Cardiac fibroblast (primary cell): ENCODE results near the gene TPCN2.

ENCODE experiments used
- DNase-seq, 2 donors: peaks; one replicate each; pipeline versions ENCODE4 v3.0.0 to v3.0.0-alpha.2; 2010; ENCODE audit warnings: low read depth in 2 of 2
- H3K4me3 ChIP-seq, 2 donors: replicated peaks in 1 of 2; 1 replicate in 1 of 2; 2 replicates in 1 of 2; pipeline ENCODE4 v1.5.1; 2011; ENCODE audit warnings: low read depth in 2 of 2, low read length in 2 of 2, mild to moderate bottlenecking in 2 of 2, moderate library complexity in 1 of 2
- TF ChIP-seq, protein P1 (sequence below): IDR thresholded peaks from one replicate; pipeline ENCODE4 v1.5.1; 2011; ENCODE audit warnings: low read depth, mild to moderate bottlenecking, low read length, inconsistent platforms

Gene TPCN2

DNA sequence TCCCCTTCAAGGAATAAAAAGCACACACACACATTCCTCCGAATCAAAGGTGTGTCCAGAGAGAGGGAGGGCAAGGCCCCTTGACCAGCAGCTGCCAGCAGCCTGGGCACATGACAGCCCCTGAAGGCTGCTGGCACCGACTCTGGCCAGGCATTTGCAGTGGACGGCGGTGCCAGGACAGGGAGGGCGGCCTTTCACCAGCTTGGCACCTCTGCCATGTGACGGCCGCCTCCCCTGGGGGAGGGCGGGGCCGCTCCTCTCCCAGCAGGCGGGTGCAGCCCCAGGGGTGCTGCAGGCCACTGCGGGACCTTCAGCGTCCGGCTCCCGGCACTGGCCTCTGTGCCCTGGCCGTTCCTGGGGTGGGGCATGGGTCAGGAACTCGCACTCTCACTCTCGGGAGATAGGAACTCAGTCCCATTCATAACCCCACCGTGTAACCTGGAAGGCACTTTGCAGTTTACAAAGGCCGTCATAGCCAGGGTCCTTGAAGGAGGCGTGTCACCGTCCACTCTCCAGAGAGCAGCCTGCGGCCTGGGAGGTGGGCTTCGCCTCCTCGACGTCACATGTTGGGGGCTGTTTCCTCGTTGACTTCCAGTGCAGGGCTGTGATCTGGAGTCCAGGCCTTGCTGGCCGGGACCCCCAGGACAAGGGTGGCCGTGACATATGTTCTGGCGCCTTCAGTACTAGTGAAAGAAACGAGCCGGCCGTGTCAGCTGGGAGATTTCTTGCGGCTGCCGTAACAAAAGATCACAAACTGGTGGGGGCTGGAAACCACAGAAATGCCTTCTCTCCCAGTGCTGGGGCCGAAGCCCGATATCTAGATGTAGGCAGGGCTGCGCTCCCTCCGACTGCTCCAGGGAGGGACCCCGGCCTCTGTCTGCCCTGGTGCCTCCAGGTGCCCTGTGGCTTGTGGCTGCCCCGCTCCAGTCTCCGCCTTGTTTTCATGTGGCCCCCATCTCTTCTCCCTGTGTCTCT, 67.1 kb downstream of the TPCN2 start:
- no peak overlapping the region for H3K4me3 ChIP-seq
- TF ChIP-seq, protein P1, sequence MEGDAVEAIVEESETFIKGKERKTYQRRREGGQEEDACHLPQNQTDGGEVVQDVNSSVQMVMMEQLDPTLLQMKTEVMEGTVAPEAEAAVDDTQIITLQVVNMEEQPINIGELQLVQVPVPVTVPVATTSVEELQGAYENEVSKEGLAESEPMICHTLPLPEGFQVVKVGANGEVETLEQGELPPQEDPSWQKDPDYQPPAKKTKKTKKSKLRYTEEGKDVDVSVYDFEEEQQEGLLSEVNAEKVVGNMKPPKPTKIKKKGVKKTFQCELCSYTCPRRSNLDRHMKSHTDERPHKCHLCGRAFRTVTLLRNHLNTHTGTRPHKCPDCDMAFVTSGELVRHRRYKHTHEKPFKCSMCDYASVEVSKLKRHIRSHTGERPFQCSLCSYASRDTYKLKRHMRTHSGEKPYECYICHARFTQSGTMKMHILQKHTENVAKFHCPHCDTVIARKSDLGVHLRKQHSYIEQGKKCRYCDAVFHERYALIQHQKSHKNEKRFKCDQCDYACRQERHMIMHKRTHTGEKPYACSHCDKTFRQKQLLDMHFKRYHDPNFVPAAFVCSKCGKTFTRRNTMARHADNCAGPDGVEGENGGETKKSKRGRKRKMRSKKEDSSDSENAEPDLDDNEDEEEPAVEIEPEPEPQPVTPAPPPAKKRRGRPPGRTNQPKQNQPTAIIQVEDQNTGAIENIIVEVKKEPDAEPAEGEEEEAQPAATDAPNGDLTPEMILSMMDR, result no peak
- no peak for DNase-seq

DNA sequence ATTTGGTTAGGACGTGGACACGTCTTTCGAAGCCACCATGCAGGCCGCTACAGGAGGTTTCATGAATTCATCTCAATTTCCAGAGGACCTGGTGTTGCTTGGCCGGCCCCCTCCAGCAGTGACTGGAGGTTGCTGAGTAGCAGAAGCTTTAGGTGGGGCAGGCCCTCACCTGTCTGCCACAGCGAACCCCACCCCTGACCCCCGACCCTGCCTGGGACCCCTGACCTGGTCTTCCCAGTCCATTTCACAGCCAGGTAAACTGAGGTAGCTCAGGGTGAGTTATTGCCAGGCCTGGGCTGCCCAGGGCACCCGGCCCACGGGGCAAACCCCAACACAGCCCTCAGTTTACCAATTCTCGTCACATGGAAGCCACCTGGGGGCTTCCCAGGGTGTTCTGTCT, 67.9 kb downstream of the TPCN2 start:
- no peak for DNase-seq
- H3K4me3 ChIP-seq, result no peak overlapping the region
- TF ChIP-seq, protein P1, result no peak

DNA sequence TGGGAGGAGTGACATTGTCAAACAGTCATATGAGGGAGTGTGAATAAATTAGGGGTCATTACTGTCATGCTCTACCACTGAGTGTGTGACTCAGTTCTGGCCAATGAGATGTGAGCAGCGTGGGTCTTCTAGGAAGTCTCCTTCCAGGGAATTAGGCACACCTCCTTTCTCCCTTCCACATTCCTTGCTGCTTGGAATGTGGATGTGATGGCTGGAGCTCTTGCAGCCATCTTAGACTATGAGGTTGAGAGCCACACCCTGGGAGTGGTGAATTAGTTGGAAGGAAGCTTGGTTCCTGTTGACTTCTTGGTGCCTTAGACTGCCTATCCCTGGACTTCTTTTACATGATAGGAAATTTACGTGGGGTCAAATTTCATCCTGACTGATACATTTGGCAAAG, 70.5 kb downstream of the TPCN2 start:
- H3K4me3 ChIP-seq, result no peak overlapping the region
- no peak for DNase-seq
- TF ChIP-seq, protein P1, result no peak

DNA sequence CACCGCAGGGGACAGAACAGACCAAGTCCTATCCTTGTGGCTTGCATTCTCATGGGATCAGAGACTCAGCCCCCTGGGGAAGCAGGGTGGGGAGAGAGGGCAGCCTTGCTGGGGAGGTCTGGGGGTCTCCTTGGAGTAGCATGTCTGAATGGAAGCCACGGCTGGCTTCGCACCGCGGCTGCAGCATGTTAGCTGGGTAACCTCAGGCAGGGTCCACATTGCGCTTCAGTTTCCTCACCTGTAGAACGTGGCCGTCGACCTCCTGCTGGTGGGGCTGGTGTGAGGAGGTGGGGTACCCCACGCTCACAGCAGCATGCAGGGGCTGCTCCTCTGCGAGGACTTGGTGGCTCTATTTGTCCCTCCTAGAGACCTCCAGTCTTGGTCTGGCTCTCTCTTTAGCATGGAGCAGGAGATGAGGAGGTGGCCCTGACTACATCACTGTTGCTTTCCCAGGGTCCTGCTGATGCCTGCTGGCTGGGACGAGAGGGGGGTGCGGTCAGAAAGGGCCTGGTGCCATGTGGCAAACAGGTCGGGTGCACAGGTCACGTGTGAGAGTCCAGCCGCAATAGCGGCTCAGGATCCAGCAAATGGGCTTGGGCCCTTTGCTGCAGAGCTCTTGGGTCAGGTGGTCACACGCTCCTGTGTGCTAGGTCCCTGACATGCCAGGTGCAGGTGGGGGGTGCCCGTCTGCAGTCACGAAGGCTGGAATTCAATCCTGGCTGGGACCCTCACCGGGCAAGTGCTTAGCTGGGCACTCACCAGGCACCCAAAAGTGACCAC, 71.6 kb downstream of the TPCN2 start:
- TF ChIP-seq, protein P1, result no peak
- DNase-seq, result no peak
- H3K4me3 ChIP-seq, result no peak overlapping the region

DNA sequence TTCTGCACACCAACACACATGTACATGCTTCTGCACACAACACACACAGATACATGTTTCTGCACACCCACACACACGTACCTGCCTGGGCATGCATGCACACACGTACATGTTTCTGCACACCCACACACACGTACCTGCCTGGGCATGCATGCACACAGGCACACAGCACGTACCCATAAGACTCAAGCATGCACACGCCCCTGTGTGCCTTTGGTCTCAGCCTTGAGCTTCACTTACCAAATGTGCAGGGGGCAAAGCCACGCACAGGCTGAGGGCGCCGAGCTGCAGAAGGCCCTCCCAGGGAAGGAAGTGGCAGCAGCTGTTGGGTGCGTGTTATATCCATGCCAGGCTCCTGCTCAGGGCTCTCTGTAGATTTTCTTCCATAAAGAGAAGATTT, 72.3 kb downstream of the TPCN2 start:
- no peak overlapping the region for H3K4me3 ChIP-seq
- DNase-seq, result no peak
- TF ChIP-seq, protein P1, result no peak

DNA sequence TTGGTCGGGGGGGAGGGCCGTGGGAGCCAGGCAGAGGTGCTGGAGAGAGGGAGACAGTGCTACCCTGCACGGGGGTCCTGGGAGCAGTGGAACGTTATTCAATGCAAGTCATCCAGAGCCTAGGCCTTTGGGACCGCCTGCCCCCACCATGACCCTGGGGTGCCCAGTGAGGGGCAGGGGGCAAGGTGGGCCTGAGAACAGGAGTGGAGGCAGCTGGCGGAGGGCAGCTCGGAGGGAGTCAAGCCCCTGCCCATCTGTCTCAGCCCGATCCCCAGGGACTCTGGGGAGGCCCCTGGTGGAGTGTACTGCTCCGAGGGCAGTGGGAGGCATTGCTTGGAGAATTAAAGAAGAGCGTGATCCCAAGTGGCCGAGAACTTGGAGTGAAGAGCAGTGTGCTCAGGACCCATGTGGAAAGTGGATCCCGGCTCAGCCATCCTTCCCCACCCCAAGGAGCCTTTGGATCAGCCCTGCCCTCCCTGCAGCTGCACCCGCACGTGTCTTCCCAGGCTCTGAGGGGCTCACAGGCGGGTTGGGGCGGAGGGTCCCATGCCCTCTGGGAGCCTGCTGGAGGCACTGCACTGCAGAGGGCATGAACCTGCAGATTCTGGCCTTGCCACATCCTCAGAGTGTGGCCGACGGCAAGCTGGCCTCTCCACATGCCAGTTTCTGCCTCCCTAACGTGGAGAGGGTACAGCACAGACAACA, 73.0 kb downstream of the TPCN2 start:
- DNase-seq, result no peak
- TF ChIP-seq, protein P1, result no peak
- no peak overlapping the region for H3K4me3 ChIP-seq
